H9 (cell line): Measurements from ENCODE around the gene PKP1. TPM values are rescaled to one million over a fixed set of nuclear protein-coding genes. Genes with fewer than 3 reads are reported as not detected.

Experiments
- DNase-seq: peaks from one replicate; pipeline ENCODE4 v3.0.0-alpha.2; 2017
- H2AFZ ChIP-seq: one replicate; pipeline ENCODE4 v1.6.1; 2013; ENCODE audit warnings: mild to moderate bottlenecking, low read length, control low read depth, moderate library complexity
- H2AK5ac ChIP-seq: 2 replicates; pipeline ENCODE4 v1.6.1; 2013; ENCODE audit warnings: low read length, control low read depth, mixed read lengths; ENCODE audit not compliant: insufficient read length
- H2BK120ac ChIP-seq: one replicate; pipeline ENCODE4 v1.6.1; 2013; ENCODE audit warnings: low read depth, mild to moderate bottlenecking, low read length, control low read depth, inconsistent platforms; ENCODE audit not compliant: poor library complexity, severe bottlenecking
- H2BK12ac ChIP-seq: 2 replicates; pipeline ENCODE4 v1.6.1; 2013; ENCODE audit warnings: low read length, control low read depth, mixed read lengths, low read depth; ENCODE audit not compliant: insufficient read length
- H2BK15ac ChIP-seq: 2 replicates; pipeline ENCODE4 v1.6.1; 2013; ENCODE audit warnings: low read depth, low read length, control low read depth
- H2BK20ac ChIP-seq: one replicate; pipeline ENCODE4 v1.6.1; 2013; ENCODE audit warnings: low read depth, mild to moderate bottlenecking, low read length, control low read depth, inconsistent platforms; ENCODE audit not compliant: poor library complexity, severe bottlenecking
- H2BK5ac ChIP-seq: 2 replicates; pipeline ENCODE4 v1.6.1; 2013; ENCODE audit warnings: low read length, control low read depth, mixed read lengths; ENCODE audit not compliant: insufficient read length
- H3K14ac ChIP-seq: 2 replicates; pipeline ENCODE4 v1.6.1; 2013; ENCODE audit warnings: low read length, control low read depth; ENCODE audit not compliant: insufficient read depth
- H3K18ac ChIP-seq: 2 replicates; pipeline ENCODE4 v1.6.1; 2013; ENCODE audit warnings: low read depth, mild to moderate bottlenecking, mixed read lengths, low read length, control low read depth; ENCODE audit not compliant: insufficient read length
- H3K23ac ChIP-seq: 2 replicates; pipeline ENCODE4 v1.6.1; 2013; ENCODE audit warnings: low read length, control low read depth, mixed read lengths, low read depth; ENCODE audit not compliant: insufficient read length
- H3K23me2 ChIP-seq: 2 replicates; pipeline ENCODE4 v1.6.1; 2013; ENCODE audit warnings: low read depth, mild to moderate bottlenecking, mixed read lengths, low read length, control low read depth; ENCODE audit not compliant: insufficient read length, poor library complexity, severe bottlenecking
- H3K27ac ChIP-seq: 2 replicates; pipeline ENCODE4 v1.5.1; 2013; ENCODE audit warnings: low read length, control low read depth, mixed read lengths, low read depth; ENCODE audit not compliant: insufficient read length
- H3K27me3 ChIP-seq: 2 replicates; pipeline ENCODE4 v1.6.1; 2013; ENCODE audit warnings: low read length, control low read depth, inconsistent platforms; ENCODE audit not compliant: insufficient read depth
- H3K4ac ChIP-seq: 2 replicates; pipeline ENCODE4 v1.6.1; 2013; ENCODE audit warnings: low read depth, mild to moderate bottlenecking, control low read depth, inconsistent platforms, low read length, moderate library complexity
- H3K4me1 ChIP-seq: 2 replicates; pipeline ENCODE4 v1.6.1; 2013; ENCODE audit warnings: low read length, control low read depth, inconsistent platforms; ENCODE audit not compliant: insufficient read depth
- H3K4me2 ChIP-seq: 2 replicates; pipeline ENCODE4 v1.6.1; 2013; ENCODE audit warnings: low read length, control low read depth, mixed read lengths; ENCODE audit not compliant: insufficient read length, insufficient read depth
- H3K56ac ChIP-seq: 2 replicates; pipeline ENCODE4 v1.6.1; 2013; ENCODE audit warnings: low read depth, mild to moderate bottlenecking, mixed read lengths, low read length, control low read depth; ENCODE audit not compliant: insufficient read length
- H3K79me1 ChIP-seq: 2 replicates; pipeline ENCODE4 v1.6.1; 2013; ENCODE audit warnings: low read depth, mild to moderate bottlenecking, moderate library complexity, low read length, control low read depth, inconsistent platforms; ENCODE audit not compliant: insufficient read depth, poor library complexity, severe bottlenecking
- H3K79me2 ChIP-seq: 2 replicates; pipeline ENCODE4 v1.6.1; 2013; ENCODE audit warnings: low read length, control low read depth, inconsistent platforms; ENCODE audit not compliant: insufficient read depth
- H3K9ac ChIP-seq: 2 replicates; pipeline ENCODE4 v1.6.1; 2013; ENCODE audit warnings: low read length, control low read depth, mixed read lengths; ENCODE audit not compliant: insufficient read length; ENCODE audit errors: extremely low read depth
- H3K9me3 ChIP-seq: one replicate; pipeline ENCODE4 v1.6.1; 2013; ENCODE audit warnings: low read depth, low read length, inconsistent platforms; ENCODE audit not compliant: control insufficient read depth
- H3T11ph ChIP-seq: one replicate; pipeline ENCODE4 v1.6.1; 2013; ENCODE audit warnings: mild to moderate bottlenecking, low read length, control low read depth, inconsistent platforms
- H4K20me1 ChIP-seq: one replicate; pipeline ENCODE4 v1.6.1; 2013; ENCODE audit not compliant: control insufficient read depth, insufficient read length, insufficient read depth
- H4K5ac ChIP-seq: 2 replicates; pipeline ENCODE4 v1.6.1; 2013; ENCODE audit warnings: low read depth, mild to moderate bottlenecking, mixed read lengths, low read length, control low read depth; ENCODE audit not compliant: insufficient read length
- H4K8ac ChIP-seq: replicated peaks from 2 replicates; pipeline ENCODE4 v1.6.1; 2013; ENCODE audit warnings: low read length, control low read depth, mixed read lengths, low read depth; ENCODE audit not compliant: insufficient read length
- H4K91ac ChIP-seq: 2 replicates; pipeline ENCODE4 v1.6.1; 2013; ENCODE audit warnings: low read depth, mild to moderate bottlenecking, moderate library complexity, mixed read lengths, low read length, control low read depth; ENCODE audit not compliant: insufficient read length
- H3K27ac Mint-ChIP-seq, 3 experiments: 2 replicates in 2 of 3; 3 replicates in 1 of 3; pipeline ENCODE4 v1.8.0; 2020 to 2021; ENCODE audit warnings: mixed read lengths in 3 of 3, mild to moderate bottlenecking in 1 of 3, moderate library complexity in 1 of 3
- H3K27me3 Mint-ChIP-seq: 2 replicates; pipeline ENCODE4 v1.8.0; 2021; ENCODE audit warnings: low read depth, mild to moderate bottlenecking, moderate library complexity, mixed read lengths
- H3K36me3 Mint-ChIP-seq, 3 experiments: 2 replicates in 2 of 3; 3 replicates in 1 of 3; pipeline ENCODE4 v1.8.0; 2020 to 2021; ENCODE audit warnings: low read depth in 3 of 3, mixed read lengths in 3 of 3; ENCODE audit not compliant: insufficient read depth in 1 of 3
- H3K4me1 Mint-ChIP-seq, 2 experiments: 2 replicates each; pipeline ENCODE4 v1.8.0; 2020; ENCODE audit warnings: mixed read lengths in 2 of 2
- H3K4me3 Mint-ChIP-seq, 2 experiments: 2 replicates in 1 of 2; 3 replicates in 1 of 2; pipeline ENCODE4 v1.8.0; 2020 to 2021; ENCODE audit warnings: mild to moderate bottlenecking in 2 of 2, mixed read lengths in 2 of 2, moderate library complexity in 1 of 2
- H3K9me3 Mint-ChIP-seq, 2 experiments: 2 replicates in 1 of 2; 3 replicates in 1 of 2; pipeline ENCODE4 v1.8.0; 2020; ENCODE audit warnings: mild to moderate bottlenecking in 2 of 2, mixed read lengths in 2 of 2, moderate library complexity in 1 of 2
- WGBS: extraction: QIAGEN DNeasy Blood & Tissue Kit; methylation state at CpG from one replicate; pipeline ENCODE4 v1.1.7; 2013; ENCODE audit warnings: missing lambda C conversion rate, low lambda C conversion rate, mixed read lengths; ENCODE audit not compliant: insufficient read length; ENCODE audit errors: extremely low coverage; 5-methylcytosine and 5-hydroxymethylcytosine counted together
- total RNA-seq: library from RNA; stranded (reverse); gene quantifications from 2 replicates; pipeline ENCODE4 v1.2.1, GENCODE V29; 2021
- TF ChIP-seq, protein P1 (sequence below): fragments of 200-600 bp; sonication (generic); conservative IDR thresholded peaks from 3 replicates; pipeline ENCODE4 v1.8.0; 2021; ENCODE audit warnings: antibody characterized with exemption, mild to moderate bottlenecking

Gene PKP1
- total RNA-seq, 1 experiment from 2014 or later, result 0.09 TPM

DNA sequence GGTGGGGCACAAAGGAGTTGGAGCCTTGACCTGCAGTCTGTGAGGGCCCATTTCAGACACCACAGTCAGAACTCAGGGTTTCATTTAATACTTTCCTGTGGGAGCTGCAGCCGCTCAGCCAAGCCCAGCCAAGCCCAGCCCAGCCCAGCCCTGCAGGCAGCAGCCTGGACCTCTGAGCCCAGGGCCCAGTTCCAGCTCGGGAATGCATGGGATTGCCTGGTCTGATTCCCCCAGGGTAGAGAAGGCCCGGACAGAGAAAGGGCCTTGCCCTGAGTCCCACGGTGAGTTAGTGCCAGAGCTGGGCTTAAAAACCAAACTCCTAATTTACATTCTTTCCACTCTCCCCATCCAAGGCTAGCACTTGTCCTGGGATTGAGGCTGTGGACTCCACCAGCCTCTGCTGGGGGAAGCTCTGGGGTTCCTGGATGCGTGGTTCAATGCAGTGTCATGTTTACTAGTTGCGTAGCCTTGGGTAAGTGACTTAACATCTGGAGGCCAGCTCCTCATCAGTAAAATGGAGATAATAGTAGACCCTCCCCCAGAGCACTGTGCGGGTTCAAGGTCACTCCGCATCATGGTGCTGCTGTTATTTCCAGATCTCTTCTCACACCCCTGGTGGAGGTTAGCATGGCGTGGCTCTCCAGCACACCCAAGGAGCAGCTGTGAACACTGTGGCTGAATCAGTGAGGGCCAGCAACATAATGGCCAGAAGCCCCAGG, 29.2 kb upstream of the PKP1 start:
- H4K91ac ChIP-seq, result no peak overlapping the region
- no peaks in the 10 kb centered on the region for H3K23me2 ChIP-seq
- no peak overlapping the region for H3T11ph ChIP-seq
- H3K4me2 ChIP-seq, result no peak overlapping the region
- H2AFZ ChIP-seq, result no peak overlapping the region
- Mint-ChIP-seq H3K9me3 (no peaks in the 10 kb centered on the region), H3K36me3 (no peaks in the 10 kb centered on the region), H3K4me1 (no peaks in the 10 kb centered on the region), H3K27ac (peak overlapping the region in 1 of 3 experiments; percentile 45; a peak in 1 of 7 replicates), H3K27me3 (peaks cover 3% of the 10 kb centered on the region), H3K4me3 (no peak overlapping the region)
- no CpG with 5 or more reads among the region's 9 CpGs for WGBS
- H2BK12ac ChIP-seq, result no peak overlapping the region
- no peak overlapping the region for H2BK15ac ChIP-seq
- H3K14ac ChIP-seq, result no peak overlapping the region
- no peak overlapping the region for H3K9ac ChIP-seq
- no peak for DNase-seq
- no peak overlapping the region for H3K4ac ChIP-seq
- no peaks in the 10 kb centered on the region for H3K27me3 ChIP-seq
- H4K5ac ChIP-seq, result no peak overlapping the region
- H4K8ac ChIP-seq, result no peak overlapping the region
- H4K20me1 ChIP-seq, result peaks cover 4% of the 10 kb centered on the region
- H3K79me1 ChIP-seq, result no peaks in the 10 kb centered on the region
- H3K27ac ChIP-seq, result no peak overlapping the region
- H3K4me1 ChIP-seq, result no peaks in the 10 kb centered on the region
- H2BK20ac ChIP-seq, result no peak overlapping the region
- no peak overlapping the region for H3K18ac ChIP-seq
- H3K56ac ChIP-seq, result no peak overlapping the region
- no peak overlapping the region for H2AK5ac ChIP-seq
- no peaks in the 10 kb centered on the region for H3K9me3 ChIP-seq
- H3K79me2 ChIP-seq, result no peaks in the 10 kb centered on the region
- H2BK120ac ChIP-seq, result no peak overlapping the region
- no peak overlapping the region for H2BK5ac ChIP-seq
- TF ChIP-seq, protein P1, sequence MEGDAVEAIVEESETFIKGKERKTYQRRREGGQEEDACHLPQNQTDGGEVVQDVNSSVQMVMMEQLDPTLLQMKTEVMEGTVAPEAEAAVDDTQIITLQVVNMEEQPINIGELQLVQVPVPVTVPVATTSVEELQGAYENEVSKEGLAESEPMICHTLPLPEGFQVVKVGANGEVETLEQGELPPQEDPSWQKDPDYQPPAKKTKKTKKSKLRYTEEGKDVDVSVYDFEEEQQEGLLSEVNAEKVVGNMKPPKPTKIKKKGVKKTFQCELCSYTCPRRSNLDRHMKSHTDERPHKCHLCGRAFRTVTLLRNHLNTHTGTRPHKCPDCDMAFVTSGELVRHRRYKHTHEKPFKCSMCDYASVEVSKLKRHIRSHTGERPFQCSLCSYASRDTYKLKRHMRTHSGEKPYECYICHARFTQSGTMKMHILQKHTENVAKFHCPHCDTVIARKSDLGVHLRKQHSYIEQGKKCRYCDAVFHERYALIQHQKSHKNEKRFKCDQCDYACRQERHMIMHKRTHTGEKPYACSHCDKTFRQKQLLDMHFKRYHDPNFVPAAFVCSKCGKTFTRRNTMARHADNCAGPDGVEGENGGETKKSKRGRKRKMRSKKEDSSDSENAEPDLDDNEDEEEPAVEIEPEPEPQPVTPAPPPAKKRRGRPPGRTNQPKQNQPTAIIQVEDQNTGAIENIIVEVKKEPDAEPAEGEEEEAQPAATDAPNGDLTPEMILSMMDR, result no peak
- H3K23ac ChIP-seq, result no peak overlapping the region
